Measurements from ENCODE around the gene GCH1. TPM values are rescaled to one million over a fixed set of nuclear protein-coding genes. Genes with fewer than 3 reads are reported as not detected.

GCH1 gene
- total RNA-seq, 1 experiment from 2014 or later: 9.2 TPM

DNA sequence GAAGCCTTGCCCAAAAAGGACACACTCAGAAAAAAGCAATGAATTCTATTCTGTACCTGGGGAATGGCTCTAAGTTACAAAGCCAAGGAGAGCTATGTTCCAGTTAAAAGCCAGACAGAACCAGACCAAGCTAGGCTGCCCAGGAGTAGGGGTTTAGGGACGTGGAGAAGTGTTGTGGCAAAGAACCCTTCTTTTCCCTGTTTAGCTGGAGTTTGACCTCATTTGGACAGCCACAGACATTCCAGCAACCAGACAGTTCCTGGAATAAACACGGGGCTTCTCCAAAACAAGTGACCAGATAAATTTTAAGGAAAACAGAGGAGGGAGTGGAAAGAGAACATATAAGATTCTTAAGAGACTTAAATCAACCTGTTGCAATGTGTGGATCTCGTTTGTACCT lies 62.3 kb downstream of the GCH1 start:
- 0 out of 2 replicates have a peak, but pooled peaks cover 3% of the 10 kb centered on the region for H3K9me3 Mint-ChIP-seq
- POLR2A ChIA-PET: no interaction called here
- H3K4me3 Mint-ChIP-seq: no peak overlapping the region
- no peak overlapping the region for H3K27ac Mint-ChIP-seq
- DNase-seq (ENCODE audit: low spot score) (no peak), ATAC-seq (no peak)
- 0 out of 2 replicates have a peak, but pooled peaks cover 6% of the 10 kb centered on the region for H3K4me1 Mint-ChIP-seq
- no peaks in the 10 kb centered on the region for H3K27me3 Mint-ChIP-seq (ENCODE audit: low read depth)
- TF ChIP-seq CREB1 (CRISPR knock-in tag; IDR thresholded peaks at IDR 0.05) (no peak), FOXK1 (CRISPR knock-in tag; IDR thresholded peaks at IDR 0.05) (no peak), EMX1 (CRISPR knock-in tag; IDR thresholded peaks at IDR 0.05) (no peak), MYBL2 (CRISPR knock-in tag; IDR thresholded peaks at IDR 0.05) (no peak)
- H3K36me3 Mint-ChIP-seq: peaks cover 5% of the 10 kb centered on the region; the same call in 1 of the 2 replicates
- CTCF ChIA-PET: interaction anchor here (1.0 kb wide), 1 partner anchor 26 kb away, joined by 3 read pairs; no protein-coding TSS in a partner anchor

DNA sequence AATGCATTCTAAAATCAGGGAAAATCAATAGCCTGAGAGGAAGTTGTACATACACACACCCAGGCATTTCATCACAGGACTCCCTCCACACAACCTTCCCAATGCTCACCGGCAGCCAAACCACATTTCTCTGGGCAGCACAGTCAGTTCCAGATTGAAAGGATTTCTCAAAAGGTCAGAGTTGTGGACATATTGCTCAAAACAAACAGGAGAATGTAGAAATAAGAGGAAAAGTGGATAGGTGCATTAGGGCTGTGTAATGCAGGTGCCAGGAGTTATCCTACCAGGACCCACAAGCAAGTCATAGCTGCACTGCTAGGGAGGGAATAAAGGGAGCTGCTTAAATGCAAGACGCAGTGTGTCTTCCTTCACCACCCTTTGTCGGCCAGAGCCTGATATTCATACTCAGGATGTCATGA lies 62.9 kb downstream of the GCH1 start:
- no peak for TF ChIP-seq OVOL2 (CRISPR knock-in tag; IDR thresholded peaks at IDR 0.05; ENCODE audit: borderline replicate concordance)
- TF ChIP-seq GABPB1 (CRISPR knock-in tag; IDR thresholded peaks at IDR 0.05): peak; percentile 61; the same call in 1 of the 2 replicates
- POLR2A ChIA-PET: no interaction called here
- no peaks in the 10 kb centered on the region for H3K27me3 Mint-ChIP-seq (ENCODE audit: low read depth)
- DNase-seq (ENCODE audit: low spot score) (no peak), ATAC-seq (no peak)
- H3K4me1 Mint-ChIP-seq: 0 out of 2 replicates have a peak, but pooled peaks cover 6% of the 10 kb centered on the region
- CTCF ChIA-PET: no interaction called here
- H3K27ac Mint-ChIP-seq: no peak overlapping the region
- peaks cover 5% of the 10 kb centered on the region; the same call in 1 of the 2 replicates for H3K36me3 Mint-ChIP-seq
- H3K9me3 Mint-ChIP-seq: 0 out of 2 replicates have a peak, but pooled peaks cover 3% of the 10 kb centered on the region
- no peak overlapping the region for H3K4me3 Mint-ChIP-seq

DNA sequence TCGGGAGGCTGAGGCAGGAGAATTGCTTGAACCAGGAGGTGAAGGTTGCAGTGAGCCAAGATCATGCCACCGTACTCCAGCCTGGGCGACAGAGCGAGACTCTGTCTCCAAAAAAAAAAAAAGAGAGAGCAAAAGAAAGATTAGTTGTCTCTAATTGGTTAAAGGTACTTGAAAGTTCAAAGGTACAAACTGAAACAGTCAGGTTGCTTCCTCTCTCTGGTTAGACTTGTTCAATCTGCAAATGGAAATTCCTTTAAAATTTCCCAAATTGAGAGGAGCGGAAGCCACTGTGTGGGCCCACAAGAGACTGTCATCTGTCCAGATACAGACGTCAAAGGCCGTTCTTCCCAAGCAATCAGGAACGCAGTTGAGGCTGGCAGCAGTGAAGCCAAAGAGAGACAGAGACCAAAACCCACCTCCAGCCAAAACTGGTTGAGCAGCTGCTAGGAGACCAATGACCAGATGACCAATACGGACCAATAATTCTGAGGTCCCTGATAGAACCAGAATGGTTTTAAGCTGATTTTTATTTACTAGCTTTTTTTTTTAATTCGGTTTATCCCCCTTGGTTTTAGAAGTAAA lies 63.6 kb downstream of the GCH1 start:
- CTCF ChIA-PET: interaction anchor here (1.3 kb wide), 1 partner anchor 25 kb away, joined by 3 read pairs; no protein-coding TSS in a partner anchor
- H3K4me1 Mint-ChIP-seq: 0 out of 2 replicates have a peak, but pooled peaks cover 6% of the 10 kb centered on the region
- H3K27me3 Mint-ChIP-seq (ENCODE audit: low read depth): no peaks in the 10 kb centered on the region
- no peak overlapping the region for H3K4me3 Mint-ChIP-seq
- no peak for DNase-seq (ENCODE audit: low spot score)
- H3K27ac Mint-ChIP-seq: no peak overlapping the region
- no peak for ATAC-seq
- POLR2A ChIA-PET: no interaction called here
- H3K36me3 Mint-ChIP-seq: peaks cover 5% of the 10 kb centered on the region; the same call in 1 of the 2 replicates
- 0 out of 2 replicates have a peak, but pooled peaks cover 3% of the 10 kb centered on the region for H3K9me3 Mint-ChIP-seq
- no peak for TF ChIP-seq JUN (CRISPR knock-in tag; IDR thresholded peaks at IDR 0.05)
- TF ChIP-seq TCF7 (CRISPR knock-in tag; IDR thresholded peaks at IDR 0.05; ENCODE audit: low read depth): no peak
- no peak for TF ChIP-seq CREB1 (CRISPR knock-in tag; IDR thresholded peaks at IDR 0.05)
- TF ChIP-seq, protein P1, sequence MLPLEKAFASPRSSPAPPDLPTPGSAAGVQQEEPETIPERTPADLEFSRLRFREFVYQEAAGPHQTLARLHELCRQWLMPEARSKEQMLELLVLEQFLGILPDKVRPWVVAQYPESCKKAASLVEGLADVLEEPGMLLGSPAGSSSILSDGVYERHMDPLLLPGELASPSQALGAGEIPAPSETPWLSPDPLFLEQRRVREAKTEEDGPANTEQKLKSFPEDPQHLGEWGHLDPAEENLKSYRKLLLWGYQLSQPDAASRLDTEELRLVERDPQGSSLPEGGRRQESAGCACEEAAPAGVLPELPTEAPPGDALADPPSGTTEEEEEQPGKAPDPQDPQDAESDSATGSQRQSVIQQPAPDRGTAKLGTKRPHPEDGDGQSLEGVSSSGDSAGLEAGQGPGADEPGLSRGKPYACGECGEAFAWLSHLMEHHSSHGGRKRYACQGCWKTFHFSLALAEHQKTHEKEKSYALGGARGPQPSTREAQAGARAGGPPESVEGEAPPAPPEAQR (CRISPR knock-in tag; IDR thresholded peaks at IDR 0.05): no peak
- no peak for TF ChIP-seq MYBL2 (CRISPR knock-in tag; IDR thresholded peaks at IDR 0.05)
- TF ChIP-seq ZBTB21 (CRISPR knock-in tag; IDR thresholded peaks at IDR 0.05; ENCODE audit: borderline replicate concordance): no peak
- TF ChIP-seq, protein P2, sequence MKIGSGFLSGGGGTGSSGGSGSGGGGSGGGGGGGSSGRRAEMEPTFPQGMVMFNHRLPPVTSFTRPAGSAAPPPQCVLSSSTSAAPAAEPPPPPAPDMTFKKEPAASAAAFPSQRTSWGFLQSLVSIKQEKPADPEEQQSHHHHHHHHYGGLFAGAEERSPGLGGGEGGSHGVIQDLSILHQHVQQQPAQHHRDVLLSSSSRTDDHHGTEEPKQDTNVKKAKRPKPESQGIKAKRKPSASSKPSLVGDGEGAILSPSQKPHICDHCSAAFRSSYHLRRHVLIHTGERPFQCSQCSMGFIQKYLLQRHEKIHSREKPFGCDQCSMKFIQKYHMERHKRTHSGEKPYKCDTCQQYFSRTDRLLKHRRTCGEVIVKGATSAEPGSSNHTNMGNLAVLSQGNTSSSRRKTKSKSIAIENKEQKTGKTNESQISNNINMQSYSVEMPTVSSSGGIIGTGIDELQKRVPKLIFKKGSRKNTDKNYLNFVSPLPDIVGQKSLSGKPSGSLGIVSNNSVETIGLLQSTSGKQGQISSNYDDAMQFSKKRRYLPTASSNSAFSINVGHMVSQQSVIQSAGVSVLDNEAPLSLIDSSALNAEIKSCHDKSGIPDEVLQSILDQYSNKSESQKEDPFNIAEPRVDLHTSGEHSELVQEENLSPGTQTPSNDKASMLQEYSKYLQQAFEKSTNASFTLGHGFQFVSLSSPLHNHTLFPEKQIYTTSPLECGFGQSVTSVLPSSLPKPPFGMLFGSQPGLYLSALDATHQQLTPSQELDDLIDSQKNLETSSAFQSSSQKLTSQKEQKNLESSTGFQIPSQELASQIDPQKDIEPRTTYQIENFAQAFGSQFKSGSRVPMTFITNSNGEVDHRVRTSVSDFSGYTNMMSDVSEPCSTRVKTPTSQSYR (CRISPR knock-in tag; IDR thresholded peaks at IDR 0.05): no peak
- TF ChIP-seq PRRX2 (CRISPR knock-in tag; IDR thresholded peaks at IDR 0.05): no peak
- TF ChIP-seq NFYB (CRISPR knock-in tag; conservative IDR thresholded peaks at IDR 0.05; ENCODE audit: low read depth): no peak
- TF ChIP-seq FOXP1 (CRISPR knock-in tag; IDR thresholded peaks at IDR 0.05; ENCODE audit: borderline replicate concordance): no peak
- TF ChIP-seq TEAD1 (CRISPR knock-in tag; IDR thresholded peaks at IDR 0.05): no peak
- TF ChIP-seq, protein P3, sequence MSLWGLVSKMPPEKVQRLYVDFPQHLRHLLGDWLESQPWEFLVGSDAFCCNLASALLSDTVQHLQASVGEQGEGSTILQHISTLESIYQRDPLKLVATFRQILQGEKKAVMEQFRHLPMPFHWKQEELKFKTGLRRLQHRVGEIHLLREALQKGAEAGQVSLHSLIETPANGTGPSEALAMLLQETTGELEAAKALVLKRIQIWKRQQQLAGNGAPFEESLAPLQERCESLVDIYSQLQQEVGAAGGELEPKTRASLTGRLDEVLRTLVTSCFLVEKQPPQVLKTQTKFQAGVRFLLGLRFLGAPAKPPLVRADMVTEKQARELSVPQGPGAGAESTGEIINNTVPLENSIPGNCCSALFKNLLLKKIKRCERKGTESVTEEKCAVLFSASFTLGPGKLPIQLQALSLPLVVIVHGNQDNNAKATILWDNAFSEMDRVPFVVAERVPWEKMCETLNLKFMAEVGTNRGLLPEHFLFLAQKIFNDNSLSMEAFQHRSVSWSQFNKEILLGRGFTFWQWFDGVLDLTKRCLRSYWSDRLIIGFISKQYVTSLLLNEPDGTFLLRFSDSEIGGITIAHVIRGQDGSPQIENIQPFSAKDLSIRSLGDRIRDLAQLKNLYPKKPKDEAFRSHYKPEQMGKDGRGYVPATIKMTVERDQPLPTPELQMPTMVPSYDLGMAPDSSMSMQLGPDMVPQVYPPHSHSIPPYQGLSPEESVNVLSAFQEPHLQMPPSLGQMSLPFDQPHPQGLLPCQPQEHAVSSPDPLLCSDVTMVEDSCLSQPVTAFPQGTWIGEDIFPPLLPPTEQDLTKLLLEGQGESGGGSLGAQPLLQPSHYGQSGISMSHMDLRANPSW (CRISPR knock-in tag; conservative IDR thresholded peaks at IDR 0.05; ENCODE audit: low read depth): no peak
- no peak for TF ChIP-seq GTF2I (CRISPR knock-in tag; conservative IDR thresholded peaks at IDR 0.05)
- no peak for TF ChIP-seq NR1H2 (CRISPR knock-in tag; IDR thresholded peaks at IDR 0.05)
- TF ChIP-seq, protein P4, sequence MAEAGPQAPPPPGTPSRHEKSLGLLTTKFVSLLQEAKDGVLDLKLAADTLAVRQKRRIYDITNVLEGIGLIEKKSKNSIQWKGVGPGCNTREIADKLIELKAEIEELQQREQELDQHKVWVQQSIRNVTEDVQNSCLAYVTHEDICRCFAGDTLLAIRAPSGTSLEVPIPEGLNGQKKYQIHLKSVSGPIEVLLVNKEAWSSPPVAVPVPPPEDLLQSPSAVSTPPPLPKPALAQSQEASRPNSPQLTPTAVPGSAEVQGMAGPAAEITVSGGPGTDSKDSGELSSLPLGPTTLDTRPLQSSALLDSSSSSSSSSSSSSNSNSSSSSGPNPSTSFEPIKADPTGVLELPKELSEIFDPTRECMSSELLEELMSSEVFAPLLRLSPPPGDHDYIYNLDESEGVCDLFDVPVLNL (CRISPR knock-in tag; IDR thresholded peaks at IDR 0.05; ENCODE audit: borderline replicate concordance, low read depth): no peak
- TF ChIP-seq, protein P5, sequence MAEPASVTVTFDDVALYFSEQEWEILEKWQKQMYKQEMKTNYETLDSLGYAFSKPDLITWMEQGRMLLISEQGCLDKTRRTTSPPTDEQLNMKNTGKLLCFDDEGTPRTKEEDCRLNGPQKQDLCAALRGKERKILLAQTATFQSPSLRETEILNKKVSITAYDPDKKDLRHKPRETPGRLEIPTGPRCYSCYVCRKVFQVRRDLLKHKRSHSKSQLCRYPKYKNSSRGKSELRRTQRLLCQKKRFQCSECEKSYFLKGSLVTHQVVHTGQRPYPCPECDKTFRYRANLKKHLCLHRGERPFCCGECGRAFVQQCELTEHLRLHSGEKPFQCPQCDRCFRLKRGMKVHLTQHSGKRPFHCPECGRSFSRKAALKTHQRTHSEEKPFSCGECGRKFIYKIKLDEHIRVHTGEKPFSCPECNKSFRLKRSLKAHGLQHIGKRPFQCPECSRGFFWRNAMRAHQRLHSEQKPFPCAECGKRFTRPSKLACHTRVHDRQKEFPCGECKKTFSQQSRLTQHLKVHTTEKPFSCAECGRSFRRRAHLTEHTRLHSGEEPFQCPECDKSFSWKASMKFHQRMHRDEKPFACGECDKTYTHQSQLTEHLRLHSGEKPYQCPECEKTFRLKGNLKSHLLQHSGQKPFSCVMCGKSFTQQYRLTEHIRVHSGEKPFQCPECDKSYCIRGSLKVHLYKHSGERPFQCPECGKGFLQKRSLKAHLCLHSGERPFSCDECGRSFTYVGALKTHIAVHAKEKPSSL (CRISPR knock-in tag; conservative IDR thresholded peaks at IDR 0.05): no peak
- TF ChIP-seq, protein P6, sequence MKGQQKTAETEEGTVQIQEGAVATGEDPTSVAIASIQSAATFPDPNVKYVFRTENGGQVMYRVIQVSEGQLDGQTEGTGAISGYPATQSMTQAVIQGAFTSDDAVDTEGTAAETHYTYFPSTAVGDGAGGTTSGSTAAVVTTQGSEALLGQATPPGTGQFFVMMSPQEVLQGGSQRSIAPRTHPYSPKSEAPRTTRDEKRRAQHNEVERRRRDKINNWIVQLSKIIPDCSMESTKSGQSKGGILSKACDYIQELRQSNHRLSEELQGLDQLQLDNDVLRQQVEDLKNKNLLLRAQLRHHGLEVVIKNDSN (CRISPR knock-in tag; IDR thresholded peaks at IDR 0.05): no peak
